GM19395 (cell line): ENCODE data around the gene MINDY2.
"Not testable (repeated sequence)": the region's sequence is repeated elsewhere in the genome, so short reads cannot be mapped to it uniquely, and the experiment has no call there.

Experiments used
- ATAC-seq: cut with Tn5 transposase; IDR thresholded peaks from one replicate; pipeline ENCODE4 v1.9.1; 2021; ENCODE audit warnings: mild to moderate bottlenecking, moderate library complexity; ENCODE audit not compliant: unreplicated experiment

The MINDY2 gene

DNA sequence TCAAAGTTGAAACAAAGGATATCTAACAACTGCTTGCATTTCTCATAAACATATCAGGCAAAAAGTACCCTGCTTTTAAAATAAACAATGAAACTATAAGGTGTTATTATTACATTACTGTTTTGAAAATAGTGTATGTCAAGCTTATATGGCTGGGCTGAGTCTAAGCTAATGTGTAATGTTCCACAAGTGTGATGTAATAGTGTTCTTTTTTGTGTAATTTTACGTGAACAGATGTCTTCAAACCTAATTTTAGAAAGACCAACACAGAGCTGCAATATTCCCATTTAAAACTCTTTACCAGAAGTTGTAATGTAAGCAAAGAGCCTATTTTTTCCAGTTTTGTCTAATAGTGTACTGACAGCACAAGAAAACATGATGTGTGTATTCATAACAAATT, 34.0 kb downstream of the MINDY2 start:
- no peak for ATAC-seq

DNA sequence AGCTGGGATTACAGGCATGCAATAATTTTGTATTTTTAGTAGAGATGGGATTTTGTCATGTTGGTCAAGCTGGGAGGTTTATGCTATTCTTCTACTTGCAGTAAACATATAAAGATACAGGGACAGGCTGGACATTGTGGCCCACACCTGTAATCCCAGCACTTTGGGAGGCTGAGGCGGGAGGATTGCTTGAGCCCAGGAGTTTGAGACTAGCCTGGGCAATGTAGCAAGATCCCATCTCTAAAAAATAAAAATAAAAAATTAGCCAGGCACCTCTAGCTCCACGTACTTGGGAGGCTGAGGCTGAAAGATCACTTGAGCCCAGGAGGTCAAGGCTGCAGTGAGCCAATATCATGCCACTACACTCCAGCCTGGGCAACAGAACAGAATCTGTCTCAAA, 52.2 kb downstream of the MINDY2 start:
- not testable (repeated sequence) for ATAC-seq

DNA sequence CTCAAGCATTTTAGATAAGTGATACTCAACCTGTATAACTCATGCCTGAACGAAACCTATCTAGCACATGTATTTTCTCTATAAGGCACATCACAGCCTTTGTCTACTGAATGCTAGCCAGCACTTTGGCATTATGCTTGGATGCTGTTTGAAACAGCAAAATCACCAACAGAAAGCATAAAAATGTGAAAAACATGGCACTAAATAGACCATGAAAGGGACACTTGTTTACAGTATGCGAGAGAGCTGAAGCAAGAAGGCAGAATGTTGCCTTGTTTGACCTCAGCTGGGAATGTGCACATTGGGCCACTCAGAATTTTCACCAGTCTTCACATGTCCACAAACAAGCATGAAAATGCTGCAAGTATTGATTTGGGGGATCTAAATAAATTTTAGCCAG, 59.5 kb downstream of the MINDY2 start:
- no peak for ATAC-seq

DNA sequence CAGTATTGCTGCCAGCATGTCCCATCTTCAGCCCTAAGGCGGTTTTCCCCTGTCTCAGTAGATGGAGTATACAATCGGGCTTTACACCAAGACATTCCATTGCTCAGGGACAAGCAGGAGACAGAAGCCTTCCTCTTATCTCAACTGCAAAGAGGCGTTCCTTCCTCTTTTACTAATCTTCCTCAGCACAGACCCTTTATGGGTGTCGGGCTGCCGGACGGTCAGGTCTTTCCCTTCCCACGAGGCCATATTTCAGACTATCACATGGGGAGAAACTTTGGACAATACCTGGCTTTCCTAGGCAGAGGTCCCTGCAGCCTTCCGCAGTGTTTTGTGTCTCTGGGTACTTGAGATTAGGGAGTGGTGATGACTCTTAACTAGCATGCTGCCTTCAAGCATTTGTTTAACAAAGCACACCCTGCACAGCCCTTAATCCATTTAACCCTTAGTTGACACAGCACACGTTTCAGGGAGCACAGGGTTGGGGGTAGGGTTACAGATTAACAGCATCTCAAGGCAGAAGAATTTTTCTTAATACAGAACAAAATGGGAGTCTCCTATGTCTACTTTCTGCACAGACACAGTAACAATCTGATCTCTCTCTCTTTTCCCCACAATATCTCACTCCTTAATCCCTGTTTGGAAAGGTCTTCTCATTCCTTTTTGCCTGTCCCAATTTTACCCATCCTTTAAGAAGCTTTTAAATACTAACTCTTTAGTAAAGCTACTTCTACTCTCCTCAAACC, 62.8 kb downstream of the MINDY2 start:
- not testable (repeated sequence) for ATAC-seq

DNA sequence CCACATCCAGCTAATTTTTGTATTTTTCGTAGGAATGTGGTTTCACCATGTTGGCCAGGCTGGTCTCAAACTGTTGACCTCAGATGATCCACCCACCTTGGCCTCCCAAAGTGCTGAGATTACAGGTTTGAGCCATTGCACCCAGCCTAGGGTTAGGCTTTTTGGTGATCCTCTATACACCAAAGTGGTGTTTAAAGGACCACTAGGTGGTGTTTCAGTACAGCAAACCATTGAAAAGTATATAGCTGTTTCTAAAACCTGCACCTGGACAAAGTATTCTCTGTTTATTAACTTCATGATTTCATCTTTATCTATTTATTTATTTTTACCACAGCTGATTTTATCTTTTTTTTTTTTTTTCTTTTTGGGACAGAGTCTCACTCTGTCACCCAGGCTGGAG, 68.4 kb downstream of the MINDY2 start:
- ATAC-seq = no peak

DNA sequence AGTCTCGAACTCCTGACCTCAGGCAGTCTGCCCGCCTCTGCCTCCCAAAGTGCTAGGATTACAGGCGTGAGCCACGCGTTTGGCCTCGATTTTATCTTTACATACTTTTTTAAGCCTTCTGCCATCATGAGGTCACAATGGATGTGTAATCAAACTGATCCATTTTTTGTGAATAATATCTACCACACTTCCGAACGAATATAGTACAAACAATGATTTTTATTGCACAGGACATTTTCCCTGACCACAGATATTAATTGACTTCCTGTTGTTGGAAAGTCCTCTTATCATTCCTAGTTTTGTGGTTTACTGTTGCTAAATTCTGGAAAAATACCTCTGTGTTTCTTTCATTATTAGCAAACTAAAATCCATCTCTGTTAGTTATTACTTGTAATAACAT, 68.9 kb downstream of the MINDY2 start:
- no peak for ATAC-seq

DNA sequence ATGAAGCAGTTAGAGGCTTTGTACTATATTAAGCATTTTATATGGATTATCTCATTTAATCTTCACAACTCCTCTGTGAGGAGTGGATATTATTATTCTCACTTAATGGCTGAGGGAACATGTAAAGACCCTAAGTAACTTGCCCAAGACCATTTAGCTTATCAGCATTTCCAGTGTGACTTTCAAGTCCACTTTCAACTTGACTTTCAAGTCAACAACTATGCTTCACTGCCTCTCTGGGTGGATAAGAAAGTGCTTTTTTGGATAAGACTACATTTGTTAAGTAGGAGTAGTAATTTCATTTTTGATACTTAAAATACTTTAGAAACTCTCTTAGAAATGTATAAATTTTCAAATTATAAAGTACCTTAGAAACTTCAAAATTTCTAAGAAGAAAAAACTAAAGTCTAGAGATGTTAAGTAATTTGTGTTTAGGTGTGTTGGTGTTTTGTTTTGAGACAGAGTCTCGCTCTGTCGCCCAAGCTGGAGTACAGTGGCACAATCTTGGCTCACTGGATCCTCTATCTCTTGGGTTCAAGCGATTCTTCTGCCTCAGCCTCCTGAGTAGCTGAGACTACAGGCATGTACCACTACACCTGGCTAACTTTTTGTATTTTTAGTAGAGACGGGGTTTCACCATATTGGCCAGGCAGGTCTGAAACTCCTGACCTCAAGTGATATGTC, 71.8 kb downstream of the MINDY2 start:
- ATAC-seq = no peak

DNA sequence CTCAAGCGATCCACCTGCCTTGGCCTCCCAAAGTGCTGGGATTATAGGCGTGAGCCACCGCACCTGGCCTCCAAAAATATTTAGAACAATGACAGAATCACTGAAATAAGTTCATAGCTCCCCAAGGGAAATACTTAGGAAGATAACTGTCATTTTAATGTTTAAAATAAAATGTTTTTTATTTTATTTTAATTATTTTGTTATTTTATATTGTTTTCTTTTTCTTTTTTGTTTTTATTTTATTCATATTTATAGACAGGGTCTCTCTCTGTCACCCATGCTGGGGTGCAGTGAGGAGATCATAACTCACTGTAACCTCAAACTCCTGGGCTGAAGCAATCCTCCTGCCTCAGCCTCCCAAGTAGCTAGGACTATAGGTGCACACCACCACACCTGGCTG, 80.1 kb downstream of the MINDY2 start:
- ATAC-seq = not testable (repeated sequence)

DNA sequence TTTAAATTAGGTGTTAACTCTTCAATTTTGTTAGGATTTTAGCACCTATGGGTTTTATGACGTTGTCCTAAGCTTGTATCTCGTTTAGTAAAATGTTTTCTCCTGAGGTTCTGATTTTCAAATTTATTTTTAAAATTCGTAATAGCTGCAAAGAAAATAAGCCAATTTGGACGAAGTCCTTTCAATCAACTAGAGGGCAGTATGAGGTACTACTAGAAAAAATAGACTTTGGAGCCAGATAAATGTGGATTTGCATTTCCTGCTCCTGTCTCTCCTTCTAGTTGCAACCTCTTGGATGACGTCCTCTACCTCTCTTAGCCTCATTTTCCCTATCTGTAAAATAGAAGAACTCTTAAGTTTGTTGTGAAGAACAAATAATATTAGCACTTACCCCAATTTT, 81.2 kb downstream of the MINDY2 start:
- no peak for ATAC-seq

DNA sequence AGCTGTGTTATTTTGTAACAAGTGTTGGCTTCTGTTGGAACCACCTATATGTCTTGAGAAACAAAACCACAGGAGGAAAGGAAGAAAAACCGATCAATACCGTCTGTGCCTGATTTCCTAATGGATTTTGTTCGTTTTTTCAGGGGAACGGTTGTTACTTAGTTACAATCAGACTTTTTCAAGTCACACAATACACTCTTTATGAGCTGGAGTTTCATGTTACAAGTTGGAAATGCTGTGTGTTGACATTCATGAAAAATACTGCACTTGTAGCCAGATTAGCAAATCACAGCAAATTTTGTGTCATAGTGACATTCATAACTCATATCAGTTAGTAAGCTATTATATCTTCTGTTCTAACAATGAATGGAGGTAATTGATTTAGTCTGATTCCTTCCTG, 83.5 kb downstream of the MINDY2 start:
- ATAC-seq = no peak

DNA sequence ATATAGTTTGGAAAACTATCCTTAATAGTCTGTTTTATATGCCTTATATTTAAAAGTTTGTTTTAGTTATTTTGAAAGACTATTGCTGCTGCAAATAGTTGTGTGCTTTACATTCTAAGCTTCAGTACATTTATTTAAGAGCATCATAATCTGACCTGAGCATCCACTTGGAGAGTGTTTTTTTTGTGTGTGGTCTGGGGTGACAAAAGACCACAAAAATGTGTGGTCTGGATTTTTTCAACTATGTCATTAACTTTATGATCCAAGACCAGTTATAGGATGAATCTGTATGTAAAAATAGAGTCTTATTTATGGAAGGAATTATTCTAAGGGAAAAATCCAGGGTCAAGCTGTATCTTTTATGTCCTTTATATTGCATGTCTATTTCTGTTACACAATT, 85.0 kb downstream of the MINDY2 start:
- no peak for ATAC-seq

DNA sequence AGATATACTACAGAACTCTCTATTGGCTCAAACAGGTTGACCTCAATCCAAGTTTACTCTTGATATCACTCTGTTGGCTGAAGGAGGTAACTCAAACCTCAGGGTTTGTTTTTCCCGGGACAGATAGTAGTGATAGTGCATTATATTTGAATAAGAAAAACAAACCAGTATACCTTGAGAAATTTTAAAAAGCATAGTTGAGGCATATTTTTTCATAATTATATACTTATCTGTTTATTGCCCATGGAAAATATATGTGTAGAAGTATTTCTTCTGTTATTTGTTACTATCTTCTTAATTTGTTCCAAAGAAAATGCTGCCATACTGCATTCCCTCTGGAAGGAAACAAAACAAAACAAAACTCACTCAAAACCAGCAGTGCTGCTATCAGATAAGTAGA, 85.5 kb downstream of the MINDY2 start:
- ATAC-seq = not testable (repeated sequence)

DNA sequence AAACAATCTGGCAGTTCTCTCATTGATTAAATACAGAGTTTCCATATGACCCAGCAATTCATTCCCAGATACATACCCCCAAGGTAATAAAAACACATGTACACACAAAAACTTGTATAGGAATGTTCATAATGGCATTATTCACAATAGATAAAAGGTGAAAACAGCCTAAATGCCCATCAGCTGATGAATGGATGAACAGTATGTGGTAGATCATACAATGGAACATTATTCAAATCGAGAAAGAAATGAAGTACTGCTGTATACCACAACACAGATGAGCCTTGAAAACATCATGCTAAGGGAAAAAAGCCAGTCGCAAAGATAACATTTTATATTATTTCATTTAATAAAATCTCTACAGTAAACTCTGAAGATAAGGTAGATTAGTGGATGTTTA, 91.2 kb downstream of the MINDY2 start:
- no peak for ATAC-seq

DNA sequence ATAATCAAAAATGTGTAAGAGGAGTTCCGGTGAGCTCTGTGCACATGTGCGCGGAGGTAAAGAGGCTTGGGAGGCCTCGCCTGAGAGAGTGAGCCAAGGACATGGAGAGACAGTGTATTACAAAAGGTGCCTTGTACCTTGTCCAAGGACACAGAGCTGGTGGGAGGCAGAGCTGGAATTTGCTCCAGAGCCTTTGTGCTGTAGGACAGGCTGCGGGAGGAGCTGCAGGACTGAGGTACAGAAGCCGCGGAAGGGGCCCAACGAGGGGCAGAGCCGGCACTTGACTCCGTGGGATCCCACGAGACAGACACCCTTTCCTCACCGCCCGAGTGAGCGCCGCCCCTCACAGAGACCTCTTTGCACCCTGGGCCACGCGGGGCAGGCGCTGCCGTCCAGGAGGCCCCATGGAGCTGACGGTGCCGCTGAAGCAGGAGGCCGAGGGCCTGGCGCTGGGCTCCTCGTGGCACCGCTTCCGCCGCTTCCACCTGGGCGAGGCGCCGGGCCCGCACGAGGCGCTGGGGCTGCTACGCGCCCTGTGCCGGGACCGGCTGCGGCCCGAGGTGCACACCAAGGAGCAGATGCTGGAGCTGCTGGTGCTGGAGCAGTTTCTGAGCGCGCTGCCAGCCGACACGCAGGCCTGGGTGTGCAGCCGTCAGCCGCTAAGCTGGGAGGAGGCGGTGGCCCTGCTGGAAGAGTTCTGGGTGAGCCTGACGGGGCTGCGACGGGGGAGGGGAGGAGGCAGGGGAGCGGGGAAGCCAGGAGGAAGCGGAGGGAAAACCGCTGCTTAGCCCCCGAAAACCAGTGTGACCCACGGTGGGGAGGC, 93.7 kb downstream of the MINDY2 start:
- no peak for ATAC-seq

DNA sequence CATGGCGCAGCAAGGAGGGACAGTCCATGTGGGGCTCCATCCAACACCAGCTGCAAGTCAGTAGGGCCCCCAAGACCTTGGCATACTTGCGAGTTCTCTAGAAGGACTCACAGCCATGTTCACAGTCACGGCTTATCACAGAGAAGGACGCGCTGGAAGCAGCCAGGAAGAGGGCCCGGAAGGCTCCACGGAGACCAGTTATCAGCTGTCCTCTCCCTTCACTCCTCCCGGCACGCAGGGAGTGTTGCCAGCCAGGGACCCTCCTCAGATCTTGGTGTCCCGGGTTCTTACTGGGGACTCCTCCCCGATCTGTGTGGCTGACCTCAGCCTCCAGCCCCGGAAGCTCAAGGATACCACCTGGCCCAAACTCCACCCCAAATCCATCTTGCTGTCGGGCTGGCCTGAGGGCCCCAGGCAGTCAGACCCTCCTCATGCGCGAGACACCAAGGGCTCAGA, 94.4 kb downstream of the MINDY2 start:
- no peak for ATAC-seq

DNA sequence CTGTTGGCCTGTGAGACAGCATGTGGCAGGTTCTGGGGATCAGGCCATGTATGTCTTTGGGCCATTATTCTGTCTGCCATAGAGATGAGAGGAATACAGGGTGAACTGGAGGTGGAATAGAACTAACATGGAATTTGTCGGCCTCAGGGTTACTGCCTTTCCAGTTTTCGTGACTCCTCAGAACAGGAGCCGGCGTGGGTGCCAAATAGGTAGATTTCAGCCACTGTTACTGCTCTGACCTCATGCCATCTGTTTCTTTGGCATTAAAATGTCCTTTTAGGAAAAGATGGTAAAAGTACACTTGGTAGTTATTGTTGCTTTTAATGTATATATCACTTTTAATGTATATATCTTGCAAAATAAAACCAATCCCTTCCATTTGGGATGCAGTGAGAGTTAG, 96.8 kb downstream of the MINDY2 start:
- ATAC-seq = no peak

DNA sequence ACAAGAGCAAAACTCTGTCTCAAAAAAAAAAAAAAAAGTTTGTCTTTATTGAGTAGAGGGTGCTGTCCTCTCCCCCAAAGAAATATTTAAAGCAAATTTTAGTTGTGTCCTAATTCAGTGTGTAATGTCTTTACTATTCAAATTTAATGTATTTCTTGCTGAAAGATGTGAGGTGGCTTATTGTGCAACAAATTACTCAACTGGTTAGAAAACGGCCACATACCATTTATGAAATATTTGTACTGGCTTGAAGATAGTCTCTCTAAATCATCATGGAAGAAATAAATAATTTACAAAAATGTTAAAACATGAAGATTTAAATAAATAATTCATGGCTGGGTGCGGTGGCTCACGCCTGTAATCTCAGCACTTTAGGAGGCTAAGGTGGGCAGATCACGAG, 99.3 kb downstream of the MINDY2 start:
- ATAC-seq = no peak

DNA sequence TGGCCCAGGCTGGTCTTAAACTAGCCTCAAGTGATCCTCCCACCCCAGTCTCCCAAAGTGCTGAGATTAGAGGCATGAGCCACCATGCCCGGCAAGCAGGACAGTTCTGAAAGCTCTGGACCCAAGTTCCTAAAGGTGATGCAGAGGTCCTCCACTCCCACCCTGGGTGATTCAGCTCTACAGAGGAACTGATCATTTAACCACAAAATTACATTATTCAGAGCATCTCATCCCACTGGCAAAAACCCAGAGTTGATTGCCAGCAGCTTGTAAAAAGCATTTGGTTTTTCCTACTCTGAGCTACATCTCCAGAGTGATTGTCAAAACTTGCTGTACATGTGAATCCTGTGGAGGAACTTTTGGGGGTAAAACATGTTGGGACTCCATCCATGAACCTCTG, 102.2 kb downstream of the MINDY2 start:
- ATAC-seq = no peak

DNA sequence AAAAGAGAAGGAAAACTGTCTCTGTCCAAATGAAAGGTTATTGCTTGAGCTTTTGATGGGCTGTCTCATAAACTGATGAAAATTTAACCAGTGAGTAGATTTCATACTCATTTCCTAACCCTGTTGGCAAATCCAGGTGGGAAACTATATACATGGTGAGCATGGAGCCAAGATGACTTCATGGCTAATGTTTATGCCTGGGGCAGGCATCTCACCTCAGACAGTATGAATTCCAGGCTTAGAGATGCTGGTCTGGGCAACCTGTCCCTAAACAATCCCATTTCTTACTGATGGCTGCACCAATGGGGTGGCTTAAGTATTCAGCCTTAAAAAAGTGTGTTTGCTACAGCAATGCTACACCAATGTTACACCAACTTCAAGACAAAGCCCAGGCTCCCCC, 104.2 kb downstream of the MINDY2 start:
- no peak for ATAC-seq

DNA sequence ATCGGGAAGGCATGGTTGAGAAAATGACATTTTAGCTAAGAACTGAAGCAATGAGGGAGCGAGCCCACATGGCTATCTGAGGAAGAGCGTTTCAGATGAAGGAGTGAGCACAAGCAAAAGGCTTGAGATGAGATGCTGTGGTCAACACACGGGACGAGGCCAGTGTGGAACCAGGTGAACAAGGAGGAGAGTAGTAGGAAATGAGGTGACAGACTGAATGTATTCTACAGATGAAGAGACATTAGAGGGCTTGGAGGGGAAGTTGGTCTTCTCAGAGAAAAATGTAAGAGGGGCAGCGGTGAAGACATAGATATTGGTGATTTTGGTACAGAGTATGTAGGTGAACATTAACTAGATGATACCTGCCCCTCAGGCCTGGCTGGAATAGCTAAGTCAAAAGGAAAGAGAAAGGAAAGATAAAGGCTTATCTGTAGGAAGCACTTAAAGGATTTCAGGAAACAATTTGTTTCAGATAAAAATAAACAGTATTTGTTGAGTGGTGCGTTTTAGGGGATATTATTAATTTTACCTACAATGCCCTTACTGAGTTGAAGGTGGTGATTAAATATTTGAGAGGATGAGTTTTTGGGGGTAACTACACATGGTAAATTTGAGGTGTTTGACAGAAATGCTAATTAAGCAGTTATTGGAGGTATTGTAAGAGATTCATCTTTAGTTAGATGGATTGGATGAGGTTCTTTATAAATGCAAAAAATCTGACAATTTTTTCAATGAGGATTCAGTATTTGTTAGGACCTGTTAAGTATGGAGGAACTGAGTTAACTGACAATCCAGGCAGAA, 105.4 kb downstream of the MINDY2 start:
- no peak for ATAC-seq
